Measurements from ENCODE around the gene CMTM4. TPM values are rescaled to one million over a fixed set of nuclear protein-coding genes. Genes with fewer than 3 reads are reported as not detected.

The CMTM4 gene
- 23.9 to 40.7 TPM (median 34.9 TPM) in 5 replicates for total RNA-seq (2022; extraction: Qiagen RNA extraction; ENCODE audit: low read depth)

DNA sequence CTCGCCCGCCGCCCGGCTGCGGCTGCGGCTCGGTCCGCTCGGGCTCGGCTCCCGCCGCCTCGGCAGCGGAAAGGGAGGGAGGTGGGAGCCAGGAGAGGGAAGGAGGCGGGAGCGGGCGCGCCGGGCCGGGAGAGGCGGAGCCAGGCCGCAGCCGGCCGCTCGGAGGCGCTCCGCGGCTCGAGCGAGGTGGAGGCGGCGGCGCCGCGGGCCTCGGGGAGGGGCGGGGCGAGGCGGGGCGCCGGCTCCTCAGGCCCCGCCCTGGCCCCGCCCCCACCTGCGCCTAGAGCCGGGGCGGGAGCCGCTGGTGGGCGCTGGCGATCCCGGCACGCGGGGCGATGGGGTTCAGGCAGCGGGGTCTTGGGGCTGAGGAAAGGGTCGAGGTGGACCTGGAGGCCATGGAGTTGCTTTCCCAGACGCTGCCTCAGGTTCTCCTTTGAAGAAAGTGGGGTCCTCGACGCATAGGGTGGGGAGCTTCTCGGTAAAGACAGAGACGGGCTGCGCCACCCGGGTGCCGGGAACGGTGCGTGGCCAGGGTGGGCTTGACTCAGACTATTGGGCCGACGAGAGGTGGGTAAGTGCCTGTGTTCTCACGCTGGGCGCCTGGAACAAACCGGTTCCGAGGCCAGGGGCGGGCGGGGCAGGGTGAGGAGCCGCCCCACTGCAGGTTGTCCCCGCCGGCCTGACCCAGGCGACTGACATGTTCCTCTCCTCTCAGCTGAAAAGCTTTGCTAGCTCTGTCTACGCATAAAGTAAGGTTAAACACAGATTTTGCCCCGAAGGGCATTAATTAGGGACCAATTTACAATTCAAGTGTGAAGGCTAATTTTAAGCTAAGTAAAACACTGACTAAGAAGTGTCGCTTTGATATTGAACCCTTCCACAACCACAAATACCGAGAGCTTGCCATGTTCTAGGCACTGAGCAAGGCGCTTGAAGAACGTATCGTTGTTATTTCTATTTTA, at the start of gene CMTM4:
CMTM4 (minus strand) TSS at position 75 of the 962 bp plus-strand sequence. CDS start 218 bp downstream, outside the sequence.

DNA sequence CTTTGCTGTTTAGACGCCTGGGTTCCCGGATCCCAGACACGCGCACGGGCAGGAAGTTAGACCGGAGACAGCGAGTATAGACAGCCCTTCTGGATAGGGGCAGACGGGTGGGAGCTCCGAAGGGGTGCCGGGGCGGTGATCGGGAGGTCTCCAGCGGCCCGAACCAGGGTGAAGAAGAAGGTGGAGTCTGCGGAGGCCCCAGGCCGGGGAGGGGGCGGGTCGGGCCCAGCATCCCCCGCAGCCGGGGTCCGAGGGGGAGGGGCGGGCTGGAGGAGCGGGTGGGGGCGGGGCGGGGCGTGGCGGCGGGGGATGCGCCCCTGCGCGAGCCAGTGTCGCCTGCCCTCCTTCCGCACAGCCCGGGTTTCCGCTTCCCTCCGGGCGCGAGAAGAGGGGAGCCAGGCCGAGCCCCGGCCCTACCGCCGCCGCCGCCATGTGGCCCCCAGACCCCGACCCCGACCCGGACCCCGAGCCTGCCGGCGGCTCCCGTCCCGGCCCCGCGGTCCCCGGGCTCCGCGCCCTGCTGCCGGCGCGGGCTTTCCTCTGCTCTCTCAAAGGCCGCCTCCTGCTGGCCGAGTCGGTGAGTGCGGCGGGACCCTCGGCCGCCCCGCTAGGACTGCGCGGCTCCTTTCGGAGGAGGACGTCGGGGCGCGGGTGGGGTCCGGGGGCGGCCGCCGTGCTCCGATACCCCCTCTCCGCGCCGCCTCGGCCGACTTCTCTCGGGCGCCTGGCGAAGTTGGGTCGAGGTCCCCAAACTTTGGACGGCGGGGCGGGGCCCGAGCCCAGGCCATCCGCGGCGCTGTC, 92.0 kb downstream of the CMTM4 start, which contains the start of gene CMTM3:
CMTM3 (plus strand) TSS at position 329 of the 801 bp plus-strand sequence; CDS start at position 431, 102 bp downstream.

DNA sequence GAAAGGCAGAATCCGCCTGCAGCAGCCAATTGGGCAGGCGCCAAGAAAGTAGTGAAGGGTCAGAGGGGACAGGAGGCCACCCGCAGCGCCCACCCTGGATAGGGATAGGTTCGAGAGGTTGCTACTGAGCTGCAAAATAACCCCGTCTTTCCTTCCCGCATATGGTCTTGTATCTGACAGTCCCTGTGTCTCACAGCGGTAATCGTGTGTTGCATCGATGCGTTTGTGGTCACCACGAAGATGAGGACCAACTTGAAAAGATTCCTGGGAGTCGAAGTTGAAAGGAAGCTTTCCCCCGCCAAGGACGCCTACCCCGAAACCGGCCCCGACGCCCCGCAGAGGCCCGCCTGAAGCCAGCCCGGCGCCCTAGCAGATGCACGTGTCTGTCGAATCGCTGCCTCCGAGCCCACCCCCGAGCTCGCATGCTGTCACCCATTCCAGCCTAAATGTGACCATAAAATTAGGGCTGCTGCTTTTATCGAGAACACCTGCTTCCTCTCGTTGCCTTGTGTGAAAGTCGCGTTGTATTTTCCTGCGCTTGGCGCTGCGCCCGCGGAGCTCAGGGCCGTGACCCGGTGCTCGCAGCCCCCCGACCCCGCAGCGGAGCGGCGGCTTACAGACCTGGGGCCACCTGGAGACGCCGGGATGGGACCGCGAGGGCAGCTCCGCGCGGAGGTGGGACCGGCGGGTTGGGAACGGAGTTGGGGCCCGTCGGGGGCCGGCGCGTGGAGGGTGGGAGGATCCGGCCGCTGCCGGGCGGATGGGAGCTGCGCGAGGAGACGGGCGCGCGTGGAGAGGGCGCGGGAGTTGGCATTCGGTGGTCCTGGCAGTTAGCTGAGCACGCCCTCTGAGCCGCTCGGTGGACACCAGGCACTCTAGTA, 117.7 kb downstream of the CMTM4 start, which contains the start of gene CMTM2:
CMTM2 (plus strand) TSS at position 813 of the 881 bp plus-strand sequence. CDS start 145 bp downstream, outside the sequence.

DNA sequence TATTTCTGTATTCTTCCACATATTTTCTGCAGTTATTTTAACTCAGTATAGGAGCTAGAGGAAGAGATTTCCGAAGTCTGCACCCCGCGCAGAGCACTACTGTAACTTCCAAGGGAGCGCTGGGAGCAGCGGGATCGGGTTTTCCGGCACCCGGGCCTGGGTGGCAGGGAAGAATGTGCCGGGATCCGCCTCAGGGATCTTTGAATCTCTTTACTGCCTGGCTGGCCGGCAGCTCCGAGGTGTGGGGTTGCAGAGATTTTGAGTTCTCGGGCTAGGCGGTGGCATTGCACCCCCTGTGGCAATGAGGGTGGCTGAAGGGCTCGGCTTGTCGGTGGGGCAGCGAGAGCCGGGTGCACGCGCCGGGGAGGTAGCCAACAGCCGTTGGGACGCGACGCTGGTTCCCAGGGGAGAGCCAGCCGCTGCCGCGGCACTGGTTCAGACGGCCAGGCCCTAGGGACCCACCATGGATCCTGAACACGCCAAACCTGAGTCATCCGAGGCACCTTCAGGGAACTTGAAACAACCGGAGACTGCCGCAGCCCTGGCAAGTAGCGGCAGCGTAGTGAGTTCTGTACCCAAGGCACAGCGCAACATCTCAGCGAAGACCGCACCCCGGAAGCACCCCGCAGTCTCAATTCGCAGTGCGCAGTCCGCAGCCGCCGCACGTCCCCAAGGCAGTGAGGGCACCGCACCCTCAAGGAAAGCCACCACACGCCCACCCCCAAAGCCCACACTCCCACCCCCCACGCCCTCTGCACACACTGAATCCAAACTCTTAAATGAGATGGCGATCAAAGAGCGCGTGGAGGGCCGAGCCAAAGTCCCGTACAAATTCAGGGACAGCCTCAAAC, 130.3 kb downstream of the CMTM4 start, which contains the start of gene CMTM1:
CMTM1 (plus strand) TSS at position 389 of the 851 bp plus-strand sequence; CDS start at position 464, 75 bp downstream.

Other genes starting within 250 kb of the CMTM4 start
- gene TK2, start 146.6 kb downstream of the CMTM4 start, total RNA-seq (2022; extraction: Qiagen RNA extraction; ENCODE audit: low read depth): 15.7 to 18.1 TPM (median 16.5 TPM) in 5 replicates
- 62.5 to 69.8 TPM (median 66.3 TPM) in 5 replicates for gene CKLF, start 144.2 kb downstream of the CMTM4 start, total RNA-seq (2022; extraction: Qiagen RNA extraction; ENCODE audit: low read depth)
- 0.52 to 1.9 TPM (median 1.3 TPM) in 5 replicates for gene CMTM1, start 130.3 kb downstream of the CMTM4 start, total RNA-seq (2022; extraction: Qiagen RNA extraction; ENCODE audit: low read depth)
- gene CMTM2, start 117.3 kb downstream of the CMTM4 start, total RNA-seq (2022; extraction: Qiagen RNA extraction; ENCODE audit: low read depth): not detected in 5 replicates
- gene CMTM3, start 92.0 kb downstream of the CMTM4 start, total RNA-seq (2022; extraction: Qiagen RNA extraction; ENCODE audit: low read depth): 71.0 to 78.0 TPM (median 76.7 TPM) in 5 replicates
- gene DYNC1LI2, start 54.9 kb upstream of the CMTM4 start, total RNA-seq (2022; extraction: Qiagen RNA extraction; ENCODE audit: low read depth): 47.0 to 57.1 TPM (median 56.7 TPM) in 5 replicates
- 0.03 to 0.17 TPM in 2 of 5 replicates, not detected in the others for gene TERB1, start 104.8 kb upstream of the CMTM4 start, total RNA-seq (2022; extraction: Qiagen RNA extraction; ENCODE audit: low read depth)
- 66.3 to 74.9 TPM (median 71.6 TPM) in 5 replicates for gene NAE1, start 134.2 kb upstream of the CMTM4 start, total RNA-seq (2022; extraction: Qiagen RNA extraction; ENCODE audit: low read depth)
- 0.05 to 0.08 TPM in 2 of 5 replicates, not detected in the others for gene CA7, start 147.7 kb upstream of the CMTM4 start, total RNA-seq (2022; extraction: Qiagen RNA extraction; ENCODE audit: low read depth)
- 5.5 to 7.8 TPM (median 6.3 TPM) in 5 replicates for gene PDP2, start 183.8 kb upstream of the CMTM4 start, total RNA-seq (2022; extraction: Qiagen RNA extraction; ENCODE audit: low read depth)
- gene CDH16, start 222.1 kb upstream of the CMTM4 start, total RNA-seq (2022; extraction: Qiagen RNA extraction; ENCODE audit: low read depth): 0.15 to 0.26 TPM (median 0.16 TPM) in 5 replicates
- gene RRAD, start 228.8 kb upstream of the CMTM4 start, total RNA-seq (2022; extraction: Qiagen RNA extraction; ENCODE audit: low read depth): 9.6 to 19.5 TPM (median 11.4 TPM) in 5 replicates
- 131 to 174 TPM (median 163 TPM) in 5 replicates for gene CIAO2B, start 237.7 kb upstream of the CMTM4 start, total RNA-seq (2022; extraction: Qiagen RNA extraction; ENCODE audit: low read depth)
- 27.9 to 31.7 TPM (median 28.9 TPM) in 5 replicates for gene CES2, start 238.8 kb upstream of the CMTM4 start, total RNA-seq (2022; extraction: Qiagen RNA extraction; ENCODE audit: low read depth)